RWPE1 (cell line): ENCODE measurements around the gene KIF9.

ENCODE experiments used
- CTCF ChIA-PET: fragments of 350-600 bp; sonication (Branson Sonifier 250); formaldehyde crosslinking; extraction: SDS; loops from one replicate; lab custom pipeline; 2021; lab: Yijun Ruan, JAX
- POLR2A ChIA-PET: fragments of 400-600 bp; formaldehyde crosslinking; extraction: SDS; loops from one replicate; lab custom pipeline; 2020; ENCODE audit warnings: antibody characterized with exemption; ENCODE audit not compliant: low non-redundant PET; lab: Yijun Ruan, JAX
- DNase-seq: peaks from one replicate; pipeline ENCODE4 v3.0.0; 2012; ENCODE audit warnings: low spot score
- H3K27ac ChIP-seq: fragments of 450-650 bp; 2 replicates; pipeline ENCODE4 v1.5.1; 2017
- CTCF ChIP-seq: fragments of 450-650 bp; conservative IDR thresholded peaks from 2 replicates; pipeline ENCODE4 v1.5.1; 2017; ENCODE audit warnings: low read depth, mild to moderate bottlenecking

Gene KIF9

GRCh38 chr3:47280519-47280918 is 2.1 kb downstream of the KIF9 start:
- POLR2A ChIA-PET = no interaction called here
- no peak for TF ChIP-seq CTCF
- no peak for DNase-seq
- CTCF ChIA-PET = no interaction called here
- peak overlapping the region; percentile 97; the same call in 1 of the 2 replicates for H3K27ac ChIP-seq

- ChIA-PET POLR2A (no interaction called here), CTCF (no interaction called here)
- no peak for TF ChIP-seq CTCF
- no peak overlapping the region for H3K27ac ChIP-seq
- DNase-seq = no peak
Observed at GRCh38 chr3:47276558-47276957, 6.0 kb downstream of the KIF9 start.

GRCh38 chr3:47274652-47275051 is 7.9 kb downstream of the KIF9 start:
- ChIA-PET CTCF (no interaction called here), POLR2A (no interaction called here)
- TF ChIP-seq CTCF = no peak
- no peak overlapping the region for H3K27ac ChIP-seq
- DNase-seq = no peak

GRCh38 chr3:47273564-47273963 is 9.0 kb downstream of the KIF9 start:
- TF ChIP-seq CTCF = no peak
- POLR2A ChIA-PET = no interaction called here
- DNase-seq = no peak
- CTCF ChIA-PET = no interaction called here
- no peak overlapping the region for H3K27ac ChIP-seq

- ChIA-PET CTCF (interaction anchor here (0.7 kb wide), 1 partner anchor 500 kb away, joined by 6 read pairs; no protein-coding TSS in a partner anchor), POLR2A (no interaction called here)
- H3K27ac ChIP-seq = no peak overlapping the region
- no peak for TF ChIP-seq CTCF
- DNase-seq = no peak
Observed at GRCh38 chr3:47270526-47270925, 12.1 kb downstream of the KIF9 start.

GRCh38 chr3:47267490-47267824 is 15.1 kb downstream of the KIF9 start:
- ChIA-PET POLR2A (no interaction called here), CTCF (interaction anchor here (0.5 kb wide), 1 partner anchor 37 kb away, joined by 7 read pairs; no protein-coding TSS in a partner anchor)

More at GRCh38 chr3:47267490-47267824, 15.1 kb downstream of the KIF9 start:
- no peak for DNase-seq
- no peak overlapping the region for H3K27ac ChIP-seq
- no peak for TF ChIP-seq CTCF
